Natural killer cell (primary cell): ENCODE results near the gene DCAF5. TPM values are rescaled to one million over a fixed set of nuclear protein-coding genes. Genes with fewer than 3 reads are reported as not detected.
"Not testable (repeated sequence)": the region's sequence is repeated elsewhere in the genome, so short reads cannot be mapped to it uniquely, and the experiment has no call there.

Source experiments
- ATAC-seq, 3 donors: fragments of 150-1000 bp in 2 of 3; fragments of 200-7000 bp in 1 of 3; cut with Tn5 transposase; 1 replicate in 1 of 3; 2 replicates in 2 of 3; pipeline ENCODE4 v1.10.0; 2021; ENCODE audit warnings: mild to moderate bottlenecking in 2 of 3, moderate library complexity in 2 of 3
- DNase-seq, 2 donors: peaks; one replicate each; pipeline versions ENCODE4 v3.0.0 to v3.0.0-alpha.2; 2013 to 2021; ENCODE audit warnings: mixed read lengths in 1 of 2
- H3K27ac ChIP-seq: one replicate; pipeline ENCODE4 v1.5.1; 2013; ENCODE audit warnings: mild to moderate bottlenecking, low read length
- H3K27me3 ChIP-seq: one replicate; pipeline ENCODE4 v1.6.1; 2013; ENCODE audit warnings: low read length; ENCODE audit not compliant: control insufficient read depth, insufficient read depth
- H3K36me3 ChIP-seq: one replicate; pipeline ENCODE4 v1.6.1; 2013; ENCODE audit warnings: low read length; ENCODE audit not compliant: control insufficient read depth, insufficient read depth
- H3K4me1 ChIP-seq: one replicate; pipeline ENCODE4 v1.6.1; 2013; ENCODE audit warnings: low read length; ENCODE audit not compliant: control insufficient read depth, insufficient read depth
- H3K4me3 ChIP-seq: one replicate; pipeline ENCODE4 v1.5.1; 2013; ENCODE audit warnings: low read length
- H3K9me3 ChIP-seq: one replicate; pipeline ENCODE4 v1.6.1; 2013; ENCODE audit warnings: low read length; ENCODE audit not compliant: control insufficient read depth, insufficient read depth
- H3K27ac Mint-ChIP-seq, 2 donors: one replicate each; pipeline ENCODE4 v1.8.0; 2022; ENCODE audit warnings: mild to moderate bottlenecking in 2 of 2, mixed read lengths in 2 of 2, moderate library complexity in 1 of 2
- H3K27me3 Mint-ChIP-seq, 2 donors: one replicate each; pipeline ENCODE4 v1.8.0; 2022; ENCODE audit warnings: low read depth in 2 of 2, mixed read lengths in 2 of 2
- H3K36me3 Mint-ChIP-seq: one replicate; pipeline ENCODE4 v1.8.0; 2022; ENCODE audit warnings: mixed read lengths
- H3K4me1 Mint-ChIP-seq, 2 donors: one replicate each; pipeline ENCODE4 v1.8.0; 2022; ENCODE audit warnings: mixed read lengths in 2 of 2
- H3K4me3 Mint-ChIP-seq: one replicate; pipeline ENCODE4 v1.8.0; 2022; ENCODE audit warnings: mild to moderate bottlenecking, moderate library complexity, mixed read lengths
- H3K9me3 Mint-ChIP-seq, 2 donors: one replicate each; pipeline ENCODE4 v1.8.0; 2022; ENCODE audit warnings: mixed read lengths in 2 of 2
- WGBS: methylation state at CpG from one replicate; pipeline ENCODE4 v1.1.7; 2013; ENCODE audit warnings: missing lambda C conversion rate; ENCODE audit not compliant: insufficient coverage; 5-methylcytosine and 5-hydroxymethylcytosine counted together
- intact Hi-C: fragments of 100-400 bp; cut with micrococcal nuclease; formaldehyde crosslinking; loops from one replicate; pipeline ENCODE4 v1.14.2; 2022
- total RNA-seq, 4 donors: library from RNA; stranded (reverse); fragments of 120-200 nt in 1 of 4; gene quantifications; one replicate each; pipeline versions ENCODE4 v1.2.3 to v1.2.4, GENCODE V29; 2013 to 2022
- TF ChIP-seq, protein P1 (sequence below): fragments of 200-600 bp; IDR thresholded peaks from one replicate; pipeline ENCODE4 v1.8.0; 2022; ENCODE audit warnings: antibody characterized with exemption

Gene DCAF5
- total RNA-seq, 3 donors from 2014 or later (not counting 1 experiment from before 2014, with no cell fraction given) = 92.0 to 112 (median 99.2) TPM

DNA sequence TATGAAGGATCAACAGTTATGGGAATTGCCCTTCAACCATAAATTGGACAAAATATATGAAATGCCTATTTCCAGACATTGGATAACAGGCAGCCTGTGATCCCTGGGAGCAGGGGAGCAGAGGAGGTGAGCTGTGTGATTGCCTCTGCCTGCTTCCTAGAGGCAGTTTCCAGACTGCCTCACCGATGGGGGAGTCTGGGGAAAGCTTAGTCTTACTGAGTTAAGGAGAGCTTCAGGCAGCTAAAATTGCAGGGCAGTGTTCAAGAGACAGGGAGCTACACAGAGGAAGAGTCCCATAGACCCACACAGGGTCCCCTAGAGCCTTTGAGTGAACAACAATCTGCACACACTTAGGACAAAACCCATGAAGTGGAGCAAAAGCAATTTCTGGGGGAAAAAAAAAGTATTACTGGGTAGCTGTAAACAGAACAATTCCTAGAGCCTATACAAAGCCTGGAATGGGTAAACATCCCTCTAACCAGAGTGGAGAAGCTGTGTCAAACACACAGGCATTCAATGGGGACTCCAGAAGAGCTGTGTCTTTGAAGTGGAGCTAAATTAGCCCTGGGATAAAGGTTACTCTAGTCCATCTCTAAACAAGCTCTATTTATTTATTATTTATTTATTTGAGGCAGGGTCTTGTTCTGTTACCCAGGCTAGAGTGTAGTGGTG is 125.5 kb downstream of the DCAF5 start:
- no peaks in the 10 kb centered on the region for H3K9me3 ChIP-seq
- H3K4me3 ChIP-seq = no peak overlapping the region
- H3K27me3 ChIP-seq = no peaks in the 10 kb centered on the region
- Mint-ChIP-seq H3K4me1 (no peaks in the 10 kb centered on the region), H3K27me3 (no peaks in the 10 kb centered on the region), H3K36me3 (no peaks in the 10 kb centered on the region), H3K9me3 (no peaks in the 10 kb centered on the region), H3K27ac (no peak overlapping the region), H3K4me3 (no peak overlapping the region)
- no peaks in the 10 kb centered on the region for H3K36me3 ChIP-seq
- WGBS = 44% methylated on average over 1 of the region's 1 CpG
- no peak for DNase-seq
- no peak for ATAC-seq
- H3K27ac ChIP-seq = no peak overlapping the region
- no peaks in the 10 kb centered on the region for H3K4me1 ChIP-seq
- intact Hi-C loops = no loop called here
- TF ChIP-seq, protein P1, sequence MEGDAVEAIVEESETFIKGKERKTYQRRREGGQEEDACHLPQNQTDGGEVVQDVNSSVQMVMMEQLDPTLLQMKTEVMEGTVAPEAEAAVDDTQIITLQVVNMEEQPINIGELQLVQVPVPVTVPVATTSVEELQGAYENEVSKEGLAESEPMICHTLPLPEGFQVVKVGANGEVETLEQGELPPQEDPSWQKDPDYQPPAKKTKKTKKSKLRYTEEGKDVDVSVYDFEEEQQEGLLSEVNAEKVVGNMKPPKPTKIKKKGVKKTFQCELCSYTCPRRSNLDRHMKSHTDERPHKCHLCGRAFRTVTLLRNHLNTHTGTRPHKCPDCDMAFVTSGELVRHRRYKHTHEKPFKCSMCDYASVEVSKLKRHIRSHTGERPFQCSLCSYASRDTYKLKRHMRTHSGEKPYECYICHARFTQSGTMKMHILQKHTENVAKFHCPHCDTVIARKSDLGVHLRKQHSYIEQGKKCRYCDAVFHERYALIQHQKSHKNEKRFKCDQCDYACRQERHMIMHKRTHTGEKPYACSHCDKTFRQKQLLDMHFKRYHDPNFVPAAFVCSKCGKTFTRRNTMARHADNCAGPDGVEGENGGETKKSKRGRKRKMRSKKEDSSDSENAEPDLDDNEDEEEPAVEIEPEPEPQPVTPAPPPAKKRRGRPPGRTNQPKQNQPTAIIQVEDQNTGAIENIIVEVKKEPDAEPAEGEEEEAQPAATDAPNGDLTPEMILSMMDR = no peak

DNA sequence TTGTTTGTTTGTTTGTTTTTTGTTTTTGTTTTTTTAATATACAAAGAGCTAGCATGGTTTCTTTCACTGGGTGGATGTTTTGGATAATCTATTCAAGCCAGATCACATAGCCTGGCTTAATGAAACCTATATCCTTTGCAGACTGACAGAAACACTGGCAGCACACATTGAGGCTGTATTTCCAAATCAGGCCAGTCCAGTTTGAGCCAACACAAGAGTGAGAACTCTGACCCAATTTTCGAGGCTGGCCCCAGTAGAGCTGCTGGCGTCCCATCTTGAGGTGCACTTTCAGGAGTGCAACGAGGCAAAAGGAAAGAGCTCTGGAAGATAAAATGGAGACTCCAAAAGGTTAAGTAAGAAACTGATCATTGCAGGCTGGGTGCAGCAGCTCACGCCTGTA is 129.9 kb downstream of the DCAF5 start:
- Mint-ChIP-seq H3K9me3 (no peaks in the 10 kb centered on the region), H3K36me3 (no peaks in the 10 kb centered on the region), H3K4me3 (no peak overlapping the region), H3K4me1 (no peaks in the 10 kb centered on the region), H3K27me3 (no peaks in the 10 kb centered on the region), H3K27ac (no peak overlapping the region)
- H3K9me3 ChIP-seq = no peaks in the 10 kb centered on the region
- H3K36me3 ChIP-seq = no peaks in the 10 kb centered on the region
- no peaks in the 10 kb centered on the region for H3K27me3 ChIP-seq
- H3K4me3 ChIP-seq = no peak overlapping the region
- no peak for ATAC-seq
- intact Hi-C loops = no loop called here
- 90% methylated on average over 4 of the region's 4 CpGs for WGBS
- DNase-seq = no peak
- TF ChIP-seq, protein P1 = no peak
- H3K4me1 ChIP-seq = no peaks in the 10 kb centered on the region
- no peak overlapping the region for H3K27ac ChIP-seq

DNA sequence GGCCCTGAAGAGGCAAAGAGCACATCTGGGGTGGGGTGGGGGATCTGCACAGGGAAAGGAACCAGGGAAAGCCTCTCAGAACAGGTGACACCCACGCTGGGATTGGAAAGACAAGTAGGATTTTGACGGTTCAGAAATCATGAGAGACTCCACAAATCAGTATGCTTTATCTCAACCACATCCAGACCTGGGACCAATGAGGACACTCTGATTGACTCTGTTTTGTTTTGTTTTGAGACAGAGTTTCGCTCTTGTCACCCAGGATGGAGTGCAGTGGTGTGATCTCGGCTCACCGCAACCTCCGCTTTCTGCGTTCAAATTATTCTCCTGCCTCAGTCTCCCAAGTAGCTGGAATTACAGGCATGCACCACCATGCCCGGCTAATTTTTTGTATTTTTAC is 130.8 kb downstream of the DCAF5 start:
- H3K27ac ChIP-seq, H3K4me1 ChIP-seq, H3K27me3 Mint-ChIP-seq, ATAC-seq, DNase-seq, H3K9me3 Mint-ChIP-seq, H3K36me3 ChIP-seq, H3K27me3 ChIP-seq, intact Hi-C loops, H3K4me1 Mint-ChIP-seq, H3K9me3 ChIP-seq, H3K27ac Mint-ChIP-seq, H3K4me3 ChIP-seq, H3K4me3 Mint-ChIP-seq, H3K36me3 Mint-ChIP-seq: not testable (repeated sequence)
- 85% methylated on average over 7 of the region's 8 CpGs for WGBS

DNA sequence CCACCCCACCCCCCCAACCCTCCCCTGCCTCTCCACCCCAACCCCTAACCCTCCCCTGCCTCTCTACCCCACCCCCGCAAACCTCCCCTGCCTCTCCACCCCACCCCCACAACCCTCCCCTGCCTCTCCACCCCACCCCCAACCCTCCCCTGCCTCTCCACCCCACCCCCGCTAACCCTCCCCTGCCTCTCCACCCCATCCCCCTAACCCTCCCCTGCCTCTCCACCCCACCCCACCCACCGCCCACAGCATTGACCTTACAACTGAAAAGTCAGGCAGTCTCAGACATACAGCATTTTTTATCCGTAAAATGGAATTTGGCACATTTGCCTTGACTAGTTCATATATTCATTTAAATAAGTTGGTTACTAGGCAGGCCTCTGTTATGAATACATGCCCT is 135.2 kb downstream of the DCAF5 start:
- Mint-ChIP-seq H3K27me3 (no peaks in the 10 kb centered on the region), H3K36me3 (no peaks in the 10 kb centered on the region), H3K4me1 (no peaks in the 10 kb centered on the region), H3K9me3 (no peaks in the 10 kb centered on the region), H3K4me3 (no peak overlapping the region), H3K27ac (no peak overlapping the region)
- WGBS = no CpG with 5 or more reads among the region's 4 CpGs
- H3K9me3 ChIP-seq = no peaks in the 10 kb centered on the region
- intact Hi-C loops = no loop called here
- H3K4me1 ChIP-seq = no peaks in the 10 kb centered on the region
- no peak for DNase-seq
- TF ChIP-seq, protein P1 = no peak
- no peaks in the 10 kb centered on the region for H3K27me3 ChIP-seq
- ATAC-seq = no peak
- H3K27ac ChIP-seq = no peak overlapping the region
- no peak overlapping the region for H3K4me3 ChIP-seq
- H3K36me3 ChIP-seq = no peaks in the 10 kb centered on the region
